ENCODE measurements around the gene SPAG5.
"Not testable (repeated sequence)": the region's sequence is repeated elsewhere in the genome, so short reads cannot be mapped to it uniquely, and the experiment has no call there.

The SPAG5 gene

DNA sequence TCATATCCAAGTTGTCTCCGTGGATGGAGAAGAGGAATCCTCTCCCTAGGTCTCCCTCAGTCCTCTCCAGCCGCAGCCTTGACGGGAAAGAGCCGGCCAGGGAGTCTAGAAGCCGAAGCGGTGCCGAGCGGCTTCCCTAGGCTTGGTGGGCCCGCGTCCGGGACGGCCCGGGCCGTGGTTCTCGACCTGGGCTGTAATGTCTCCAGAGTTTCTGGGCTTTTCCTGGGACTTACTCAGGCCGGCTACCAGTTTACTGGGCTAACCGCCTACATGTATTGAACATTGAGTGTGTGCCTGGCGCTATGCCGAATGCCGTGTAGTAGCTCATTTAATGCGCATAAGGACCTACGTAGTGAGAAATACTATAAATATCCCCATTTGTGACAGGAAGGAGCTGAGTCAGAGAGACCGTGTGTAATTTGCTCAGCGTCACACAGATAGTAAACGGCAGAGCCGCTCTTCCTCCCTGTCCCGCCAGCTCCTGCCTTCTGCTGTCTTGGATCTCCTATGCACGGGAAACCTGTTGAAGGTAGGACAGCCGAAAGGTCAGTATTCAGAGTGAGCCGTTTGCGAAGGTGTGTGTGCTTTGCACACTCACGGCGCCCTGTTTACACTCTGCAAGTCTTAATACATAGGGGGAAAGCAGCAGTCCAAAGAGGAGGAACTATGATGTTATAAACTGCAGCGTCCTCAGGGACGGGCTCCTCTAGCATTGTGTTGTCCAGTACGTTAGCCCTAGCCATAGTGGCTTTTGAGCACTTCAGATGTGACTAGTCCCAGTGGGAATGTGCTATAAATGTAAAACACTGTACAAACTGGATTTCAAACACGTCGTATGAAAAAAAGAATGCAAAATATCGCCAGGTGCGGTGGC is 723 bp upstream of the SPAG5 start:
- DNase-seq: peak; percentile 62 to 64

DNA sequence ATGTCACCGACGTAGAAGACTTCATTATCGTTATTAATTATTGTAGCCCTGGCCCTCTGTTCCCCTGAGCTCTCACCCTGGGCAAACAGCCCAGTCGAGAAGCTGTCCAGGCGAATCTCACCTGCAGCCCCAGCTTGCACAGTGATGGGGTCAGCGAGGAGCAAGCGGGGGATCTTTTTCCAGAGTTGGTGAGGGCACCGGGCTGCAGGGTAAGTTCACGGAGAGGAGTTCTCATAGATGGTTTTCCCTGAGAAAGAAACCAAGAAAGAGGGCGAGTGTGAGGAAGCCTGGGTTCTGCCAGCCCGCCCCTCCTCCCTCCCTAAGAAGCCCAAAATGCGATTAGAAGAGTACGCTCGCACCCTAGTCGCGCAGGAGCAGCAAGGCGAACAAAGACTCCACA is 436 bp downstream of the SPAG5 start:
- DNase-seq: no peak

DNA sequence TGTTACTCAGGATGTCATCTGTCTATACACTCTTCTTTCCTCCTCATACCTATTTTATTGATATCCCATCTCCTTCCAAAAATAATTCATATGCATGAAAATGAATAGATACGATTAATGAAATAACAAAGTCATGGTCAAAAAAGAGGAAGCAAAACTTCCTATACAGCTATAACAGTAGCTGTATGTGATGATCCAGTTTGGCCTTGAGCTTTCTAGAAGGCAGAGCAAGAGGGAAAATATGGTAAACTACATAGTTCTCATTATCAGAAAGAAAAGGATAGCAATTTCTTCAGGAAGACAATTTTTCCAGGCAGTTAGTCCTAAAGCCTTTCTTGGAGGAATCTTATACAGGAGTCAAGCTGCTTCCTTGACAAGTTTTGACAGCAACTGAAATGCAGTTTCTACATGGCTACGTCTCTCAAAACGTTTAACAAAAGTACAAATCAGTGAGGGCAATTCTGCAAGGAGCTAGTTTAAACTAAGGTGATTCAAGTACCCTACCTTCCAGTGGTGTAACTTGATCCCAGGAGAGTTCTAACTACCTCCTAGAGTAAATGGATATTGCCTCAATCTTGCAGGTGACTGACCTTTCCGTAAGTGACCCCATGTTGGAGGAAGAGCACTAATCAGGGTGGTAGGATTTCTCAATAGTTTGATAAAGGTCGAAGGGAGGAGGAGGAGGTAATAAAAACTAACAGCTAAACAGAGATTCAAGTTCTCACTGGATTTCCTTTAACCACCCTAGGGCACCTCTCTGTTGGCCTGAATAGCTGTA is 1.0 kb downstream of the SPAG5 start:
- DNase-seq: no peak

DNA sequence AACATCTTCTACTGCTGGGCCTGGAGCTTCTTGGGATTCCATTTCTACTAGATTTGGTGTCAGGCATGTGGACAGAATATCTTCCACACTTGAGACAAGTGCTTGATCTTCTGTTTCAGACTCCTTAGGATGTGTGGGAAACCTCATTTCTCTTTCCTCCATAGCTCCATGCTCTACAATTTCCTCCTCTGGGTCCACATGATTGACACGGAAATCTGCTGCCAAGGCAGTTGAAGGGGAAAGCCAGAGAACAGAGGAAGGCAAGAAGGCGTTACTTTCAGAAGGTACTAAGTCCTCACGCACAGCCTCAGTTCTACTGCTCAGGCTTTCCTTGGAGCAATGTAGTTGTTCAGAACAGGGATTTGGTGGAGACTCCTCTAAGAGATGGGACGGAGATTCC is 6.6 kb downstream of the SPAG5 start:
- DNase-seq: no peak

- DNase-seq: no peak
These were observed 13.0 kb downstream of the SPAG5 start for GRCh38 chr17:28585851-28586250.

DNA sequence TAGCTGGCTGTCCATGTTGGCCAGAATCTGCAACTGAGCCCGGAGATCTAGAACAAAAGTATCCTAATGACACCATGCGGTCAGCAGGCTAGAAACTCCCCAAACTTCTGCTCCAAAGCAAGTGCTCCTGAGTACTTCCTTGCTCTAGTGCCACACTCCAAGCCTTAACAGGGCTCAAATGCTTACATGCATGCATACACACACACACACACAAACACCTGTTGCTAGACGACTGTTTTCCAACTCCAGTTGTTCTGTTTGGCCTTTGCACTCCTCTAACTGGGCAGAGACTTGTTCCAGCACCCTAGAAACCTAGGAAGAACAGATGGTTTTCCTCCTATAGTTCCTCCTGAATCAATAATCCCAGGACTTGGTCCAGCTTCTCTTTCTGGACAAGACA is 14.4 kb downstream of the SPAG5 start:
- no peak for DNase-seq

DNA sequence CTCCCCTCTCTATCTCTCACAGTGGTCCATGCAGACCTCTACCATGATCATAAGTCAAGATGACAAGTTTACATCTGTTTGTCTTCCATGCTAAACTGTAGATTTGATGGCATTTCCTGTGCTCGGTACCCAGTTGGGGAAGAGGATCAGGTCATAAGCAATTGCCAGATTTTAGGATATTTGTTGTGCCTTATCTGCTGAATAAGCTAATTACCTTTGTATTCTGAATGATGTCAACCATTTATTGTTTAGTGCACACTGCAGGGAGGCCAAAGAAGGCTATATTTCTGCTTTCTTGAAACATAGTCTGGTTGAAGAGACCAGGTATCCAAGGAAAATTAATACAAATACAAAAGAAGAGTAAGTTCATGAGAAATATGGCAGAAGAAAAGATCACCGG is 16.3 kb downstream of the SPAG5 start:
- no peak for DNase-seq

- no peak for DNase-seq
These were observed 17.9 kb downstream of the SPAG5 start for GRCh38 chr17:28580959-28581358.

DNA sequence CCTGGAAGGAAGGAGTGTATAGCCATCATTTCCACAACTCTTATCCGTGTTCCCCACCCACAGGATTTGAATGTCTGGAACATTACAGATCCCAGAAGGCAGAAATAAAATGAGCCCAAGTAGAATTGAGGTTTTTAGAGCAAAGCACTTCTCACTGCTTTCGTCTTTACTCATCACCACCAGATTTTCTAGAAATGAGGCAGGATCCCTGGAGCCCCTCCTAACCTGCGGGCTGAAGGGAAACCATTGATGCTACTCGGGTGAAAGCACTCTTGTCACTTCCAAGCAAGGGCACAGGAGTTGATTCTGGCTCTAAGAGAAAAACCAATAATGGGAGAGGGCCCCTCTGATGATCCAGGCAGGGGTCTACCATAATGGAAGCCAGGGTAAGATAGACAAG is 19.3 kb downstream of the SPAG5 start:
- no peak for DNase-seq

DNA sequence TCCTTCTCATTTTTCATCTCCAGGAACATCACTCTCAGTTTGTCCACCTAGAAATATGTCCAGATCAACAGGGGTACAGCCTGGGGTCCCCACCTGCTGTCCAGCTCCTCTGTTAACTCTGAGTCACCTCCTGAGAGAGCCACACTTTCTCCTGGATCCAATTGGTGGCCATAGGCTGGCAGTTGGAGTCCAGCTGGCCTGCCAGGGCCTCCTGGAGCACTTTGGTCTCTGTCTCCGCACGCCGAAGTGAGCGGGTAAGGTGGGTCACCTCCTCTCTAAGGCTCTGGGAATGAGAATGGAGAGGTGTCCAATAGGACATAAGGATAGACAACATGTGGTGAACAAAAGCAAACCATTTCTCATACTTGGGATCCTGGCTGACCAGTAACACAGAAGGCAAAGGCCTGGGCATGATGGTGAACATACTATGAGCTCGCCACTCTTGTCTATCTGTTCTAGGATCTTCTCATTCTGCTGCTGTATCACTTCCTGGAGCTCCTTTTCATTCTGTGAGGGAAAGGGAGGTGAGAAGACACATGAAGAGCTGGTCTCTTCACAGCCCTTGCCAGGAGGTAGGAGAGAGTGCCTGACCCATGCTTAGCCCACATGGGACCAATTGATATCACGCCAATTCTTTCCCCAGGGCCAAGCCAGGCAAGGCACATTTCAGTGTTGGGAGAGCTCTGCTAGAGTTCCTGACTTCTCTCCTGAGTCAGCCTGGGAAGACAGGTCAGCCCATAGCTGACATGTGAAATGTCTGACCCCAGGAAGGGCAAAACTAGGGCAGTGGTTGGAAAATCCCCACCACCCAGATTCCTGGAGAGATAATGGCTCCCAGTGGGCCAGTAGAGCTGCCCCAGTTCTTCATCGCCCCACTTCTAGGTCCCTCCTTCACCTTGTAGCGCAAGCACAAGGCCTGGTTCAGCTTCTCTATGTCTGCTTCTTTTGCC is 20.3 kb downstream of the SPAG5 start:
- DNase-seq: no peak

GRCh38 chr17:28577466-28577824 is 21.4 kb downstream of the SPAG5 start:
- DNase-seq: no peak

DNA sequence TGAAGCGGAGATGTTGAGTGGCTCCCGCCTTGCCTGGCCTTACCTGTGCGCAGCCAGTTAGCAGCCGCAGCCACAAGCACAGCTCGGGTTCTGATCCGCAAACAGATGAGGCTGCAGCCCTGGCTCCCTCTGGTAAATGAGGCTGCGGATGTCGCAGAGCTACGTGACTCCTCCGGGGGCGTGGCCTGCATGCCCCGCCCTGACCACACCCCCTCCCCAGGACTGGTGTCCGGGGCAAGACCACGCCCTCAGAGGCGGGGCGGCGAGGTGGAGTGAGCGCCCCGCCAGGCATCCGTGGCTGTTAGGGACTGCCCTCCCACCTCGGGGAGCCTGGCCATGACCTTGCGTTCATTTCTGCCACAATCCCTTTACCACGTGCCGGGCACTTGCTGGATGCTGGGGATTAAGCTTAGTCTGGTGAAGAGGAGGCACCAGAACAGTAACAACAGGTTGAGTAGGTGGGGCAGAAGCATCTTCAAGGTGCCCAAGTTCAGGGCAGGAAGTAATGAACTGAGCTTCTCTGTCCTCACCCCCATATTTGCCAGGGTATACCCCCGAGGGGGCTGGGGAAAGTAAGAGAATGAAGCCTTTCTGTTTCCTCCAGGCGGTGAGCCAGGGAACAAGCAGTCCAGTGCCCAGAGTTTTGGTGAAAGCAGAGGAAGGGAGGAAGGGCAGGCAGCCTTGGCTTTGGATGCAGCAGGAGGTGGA is 21.9 kb downstream of the SPAG5 start, which contains the start of gene ALDOC:
ALDOC (minus strand) TSS at position 138 of the 708 bp plus-strand sequence. CDS start 1,363 bp downstream, outside the sequence.
- peak; percentile 98 for DNase-seq

- not testable (repeated sequence) for DNase-seq
These were observed 22.8 kb downstream of the SPAG5 start for GRCh38 chr17:28576016-28576415.

- DNase-seq: no peak
These were observed 23.6 kb downstream of the SPAG5 start for GRCh38 chr17:28575126-28575795.

DNA sequence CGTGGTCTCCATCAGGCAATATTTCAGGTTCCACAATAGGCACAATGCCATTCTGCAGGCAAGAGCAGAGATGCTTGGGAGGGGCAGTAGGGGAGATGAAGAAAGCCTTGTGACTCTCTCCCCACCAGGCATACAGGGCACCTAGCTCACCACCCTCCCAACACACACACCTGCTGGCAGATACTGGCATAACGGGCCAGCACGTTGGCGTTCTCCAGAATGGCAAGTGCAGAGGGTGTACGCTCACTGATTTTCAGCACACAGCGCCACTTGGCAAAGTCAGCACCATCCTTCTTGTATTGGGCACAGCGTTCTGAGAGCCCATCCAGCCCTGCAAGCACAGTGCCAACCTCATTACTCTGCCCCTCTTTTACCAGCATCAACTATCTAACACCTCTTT is 24.3 kb downstream of the SPAG5 start:
- peak in 1 of 2 donors; percentile 30 for DNase-seq

DNA sequence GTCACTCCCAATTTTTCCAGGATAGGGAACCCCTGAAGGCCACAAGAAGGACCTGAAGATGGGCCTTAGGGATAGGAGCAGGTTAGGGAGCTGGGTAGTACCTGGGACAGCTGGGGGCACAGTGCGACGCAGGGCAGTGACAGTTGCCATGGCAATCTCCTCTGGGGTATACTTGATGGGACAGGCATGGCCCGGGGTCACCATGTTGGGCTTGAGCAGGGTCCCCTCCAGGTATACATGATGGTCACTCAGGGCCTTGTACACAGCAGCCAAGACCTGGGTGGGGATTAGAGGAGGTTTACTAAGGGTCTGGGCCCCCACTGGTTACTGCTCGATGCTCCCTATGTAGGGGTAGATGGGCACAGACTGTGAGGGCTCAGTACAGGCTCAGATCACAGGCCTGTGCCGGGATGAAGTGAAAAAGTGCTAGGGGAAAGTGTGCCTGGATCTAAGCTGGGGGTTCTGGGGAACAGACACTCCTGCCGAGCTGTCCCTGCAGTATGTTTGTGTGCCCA is 24.8 kb downstream of the SPAG5 start:
- no peak for DNase-seq

DNA sequence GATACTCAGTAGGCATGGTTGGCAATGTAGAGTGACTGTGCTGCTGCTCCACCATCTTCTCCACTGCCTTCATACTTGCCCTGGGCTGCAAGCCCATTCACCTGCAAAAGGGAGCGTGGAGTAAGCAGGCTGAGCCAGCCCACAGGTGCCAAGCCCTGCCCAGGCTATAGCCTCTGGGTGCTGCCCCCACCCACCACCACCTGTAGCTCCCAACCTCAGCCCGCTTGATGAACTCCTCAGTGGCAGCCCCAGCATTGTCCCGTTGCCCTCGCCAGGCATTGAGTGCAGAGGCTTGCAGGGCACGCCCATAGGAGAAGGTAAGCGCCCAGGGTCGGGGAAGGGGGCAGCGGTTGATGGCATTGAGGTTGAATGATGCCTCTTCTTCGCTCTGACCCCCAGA is 25.3 kb downstream of the SPAG5 start:
- DNase-seq: no peak

DNA sequence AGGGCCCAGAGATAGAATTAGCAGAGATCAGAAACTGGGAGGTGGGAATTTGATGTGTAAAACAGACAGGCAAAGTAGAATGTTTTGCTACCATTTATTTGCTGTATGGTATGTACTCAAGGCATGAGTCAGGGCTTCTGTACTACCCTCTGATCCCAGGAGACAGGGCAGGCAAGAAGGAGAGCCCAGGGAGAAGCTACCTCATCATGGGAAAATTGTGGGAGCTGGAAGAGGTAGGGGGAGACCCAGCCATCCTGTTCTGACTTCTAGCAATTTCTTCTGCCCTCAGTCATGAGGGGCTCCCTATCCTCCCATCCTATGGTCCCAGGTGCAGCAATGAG is 25.8 kb downstream of the SPAG5 start:
- DNase-seq: no peak

- DNase-seq: peak in 1 of 2 donors; percentile 32
These were observed 26.4 kb downstream of the SPAG5 start for GRCh38 chr17:28572259-28573039.

GRCh38 chr17:28571361-28572122 is 27.3 kb downstream of the SPAG5 start, which contains the start of gene PIGS:
TSS of gene PIGS (minus strand) at chr17:28571524. CDS start at chr17:28571496, 28 bp downstream.
- DNase-seq: peak; percentile 89 to 90

Measured in CD4-positive, alpha-beta T cell treated with Interleukin-1 beta for 1 hour (primary cell).